22Rv1 (cell line): Measurements from ENCODE around the gene LHFPL2.

Experiments used
- CTCF ChIP-seq: fragments of 450-650 bp; IDR thresholded peaks from 2 replicates; pipeline ENCODE4 v1.5.1; 2017; ENCODE audit warnings: mild to moderate bottlenecking
- ZFX ChIP-seq: fragments of 450-650 bp; IDR thresholded peaks from 2 replicates; pipeline ENCODE4 v1.6.1; 2017; ENCODE audit warnings: antibody characterized with exemption, borderline replicate concordance

GRCh38 chr5:78562714-78563330, 85.8 kb downstream of the LHFPL2 start:
- TF ChIP-seq CTCF (no peak), ZFX (no peak)
